ENCODE results near the gene SOX18. TPM values are rescaled to one million over a fixed set of nuclear protein-coding genes. Genes with fewer than 3 reads are reported as not detected.

The SOX18 gene
- total and polyA plus RNA-seq, 2 experiments from 2014 or later: 0.21 TPM; not detected in 1

DNA sequence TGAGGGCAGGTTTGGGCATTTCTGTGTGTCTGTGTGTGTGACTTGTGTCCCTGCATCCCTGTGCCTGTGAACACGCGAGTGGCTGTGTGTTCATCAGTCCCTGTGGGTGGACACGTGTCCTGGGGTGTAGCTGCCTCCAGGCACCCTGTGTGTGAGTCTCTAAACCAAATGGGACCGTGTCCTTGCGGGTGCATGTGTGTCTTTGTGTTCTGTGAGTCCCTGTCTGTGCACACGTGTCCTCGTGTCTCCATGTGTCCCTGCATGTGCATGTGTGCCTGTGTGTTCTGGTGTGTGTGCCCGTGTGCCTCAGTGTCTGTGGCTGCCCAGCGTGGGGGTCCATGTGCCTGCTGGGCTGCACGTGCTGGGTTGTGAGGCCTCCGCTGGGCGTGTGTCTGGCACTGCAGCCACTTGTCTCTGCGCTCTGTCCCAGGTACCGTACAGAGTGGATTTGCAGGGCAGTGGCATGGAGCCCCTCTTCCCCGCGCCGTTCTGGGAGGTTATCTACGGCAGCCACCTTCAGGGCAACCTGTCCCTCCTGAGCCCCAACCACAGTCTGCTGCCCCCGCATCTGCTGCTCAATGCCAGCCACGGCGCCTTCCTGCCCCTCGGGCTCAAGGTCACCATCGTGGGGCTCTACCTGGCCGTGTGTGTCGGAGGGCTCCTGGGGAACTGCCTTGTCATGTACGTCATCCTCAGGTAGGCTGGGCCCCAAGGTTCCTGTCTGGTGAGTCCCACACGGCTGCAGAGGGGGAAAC lies 43.0 kb upstream of the SOX18 start (continued):
- no peak for TF ChIP-seq REST (IDR thresholded peaks at IDR 0.05; ENCODE audit: unreplicated experiment)

- peaks cover 12% of the 10 kb centered on the region for H3K27me3 Mint-ChIP-seq (ENCODE audit: insufficient read depth, low read depth, poor library complexity)
Measured at GRCh38 chr20:64091770-64092169, 42.3 kb upstream of the SOX18 start.

More at GRCh38 chr20:64091770-64092169, 42.3 kb upstream of the SOX18 start:
- peaks cover 1% of the 10 kb centered on the region; the same call in 2 of the 3 replicates for H3K36me3 Mint-ChIP-seq (ENCODE audit: low read depth)
- H3K4me3 Mint-ChIP-seq: no peak overlapping the region; the same call in 2 of the 3 replicates
- H3K27ac Mint-ChIP-seq: no peak overlapping the region
- Histone ChIP-seq H3K4me2 (no peak overlapping the region), H3F3A (replicated peaks; ENCODE audit: low read depth) (no peaks in the 10 kb centered on the region), H3K9me2 (ENCODE audit: insufficient read depth) (no peaks in the 10 kb centered on the region), H3K4me3 (no peak overlapping the region), H4K20me1 (replicated peaks; ENCODE audit: insufficient read depth) (no peaks in the 10 kb centered on the region), H3K27me3 (ENCODE audit: insufficient read depth) (no peaks in the 10 kb centered on the region), H3K4me1 (ENCODE audit: insufficient read depth) (no peaks in the 10 kb centered on the region), H3K36me3 (ENCODE audit: insufficient read depth) (no peaks in the 10 kb centered on the region), H3K79me2 (replicated peaks; ENCODE audit: insufficient read depth) (no peaks in the 10 kb centered on the region), H2AFZ (peak overlapping the region; percentile 74), H3K27ac (ENCODE audit: low read depth) (no peak overlapping the region)
- DNase-seq (ENCODE audit: low spot score): peak; percentile 60
- peaks cover 7% of the 10 kb centered on the region for H3K4me1 Mint-ChIP-seq
- no peak for TF ChIP-seq ZNF114 (CRISPR knock-in tag; IDR thresholded peaks at IDR 0.05)
- TF ChIP-seq, protein P1, sequence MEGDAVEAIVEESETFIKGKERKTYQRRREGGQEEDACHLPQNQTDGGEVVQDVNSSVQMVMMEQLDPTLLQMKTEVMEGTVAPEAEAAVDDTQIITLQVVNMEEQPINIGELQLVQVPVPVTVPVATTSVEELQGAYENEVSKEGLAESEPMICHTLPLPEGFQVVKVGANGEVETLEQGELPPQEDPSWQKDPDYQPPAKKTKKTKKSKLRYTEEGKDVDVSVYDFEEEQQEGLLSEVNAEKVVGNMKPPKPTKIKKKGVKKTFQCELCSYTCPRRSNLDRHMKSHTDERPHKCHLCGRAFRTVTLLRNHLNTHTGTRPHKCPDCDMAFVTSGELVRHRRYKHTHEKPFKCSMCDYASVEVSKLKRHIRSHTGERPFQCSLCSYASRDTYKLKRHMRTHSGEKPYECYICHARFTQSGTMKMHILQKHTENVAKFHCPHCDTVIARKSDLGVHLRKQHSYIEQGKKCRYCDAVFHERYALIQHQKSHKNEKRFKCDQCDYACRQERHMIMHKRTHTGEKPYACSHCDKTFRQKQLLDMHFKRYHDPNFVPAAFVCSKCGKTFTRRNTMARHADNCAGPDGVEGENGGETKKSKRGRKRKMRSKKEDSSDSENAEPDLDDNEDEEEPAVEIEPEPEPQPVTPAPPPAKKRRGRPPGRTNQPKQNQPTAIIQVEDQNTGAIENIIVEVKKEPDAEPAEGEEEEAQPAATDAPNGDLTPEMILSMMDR (conservative IDR thresholded peaks at IDR 0.05; ENCODE audit: low read depth in 2 of 2): no peak
- TF ChIP-seq EZH2 (IDR thresholded peaks at IDR 0.05; ENCODE audit: low read depth, unreplicated experiment): no peak
- no peak for TF ChIP-seq EZH2phosphoT487 (IDR thresholded peaks at IDR 0.05; ENCODE audit: unreplicated experiment)
- TF ChIP-seq, protein P2, sequence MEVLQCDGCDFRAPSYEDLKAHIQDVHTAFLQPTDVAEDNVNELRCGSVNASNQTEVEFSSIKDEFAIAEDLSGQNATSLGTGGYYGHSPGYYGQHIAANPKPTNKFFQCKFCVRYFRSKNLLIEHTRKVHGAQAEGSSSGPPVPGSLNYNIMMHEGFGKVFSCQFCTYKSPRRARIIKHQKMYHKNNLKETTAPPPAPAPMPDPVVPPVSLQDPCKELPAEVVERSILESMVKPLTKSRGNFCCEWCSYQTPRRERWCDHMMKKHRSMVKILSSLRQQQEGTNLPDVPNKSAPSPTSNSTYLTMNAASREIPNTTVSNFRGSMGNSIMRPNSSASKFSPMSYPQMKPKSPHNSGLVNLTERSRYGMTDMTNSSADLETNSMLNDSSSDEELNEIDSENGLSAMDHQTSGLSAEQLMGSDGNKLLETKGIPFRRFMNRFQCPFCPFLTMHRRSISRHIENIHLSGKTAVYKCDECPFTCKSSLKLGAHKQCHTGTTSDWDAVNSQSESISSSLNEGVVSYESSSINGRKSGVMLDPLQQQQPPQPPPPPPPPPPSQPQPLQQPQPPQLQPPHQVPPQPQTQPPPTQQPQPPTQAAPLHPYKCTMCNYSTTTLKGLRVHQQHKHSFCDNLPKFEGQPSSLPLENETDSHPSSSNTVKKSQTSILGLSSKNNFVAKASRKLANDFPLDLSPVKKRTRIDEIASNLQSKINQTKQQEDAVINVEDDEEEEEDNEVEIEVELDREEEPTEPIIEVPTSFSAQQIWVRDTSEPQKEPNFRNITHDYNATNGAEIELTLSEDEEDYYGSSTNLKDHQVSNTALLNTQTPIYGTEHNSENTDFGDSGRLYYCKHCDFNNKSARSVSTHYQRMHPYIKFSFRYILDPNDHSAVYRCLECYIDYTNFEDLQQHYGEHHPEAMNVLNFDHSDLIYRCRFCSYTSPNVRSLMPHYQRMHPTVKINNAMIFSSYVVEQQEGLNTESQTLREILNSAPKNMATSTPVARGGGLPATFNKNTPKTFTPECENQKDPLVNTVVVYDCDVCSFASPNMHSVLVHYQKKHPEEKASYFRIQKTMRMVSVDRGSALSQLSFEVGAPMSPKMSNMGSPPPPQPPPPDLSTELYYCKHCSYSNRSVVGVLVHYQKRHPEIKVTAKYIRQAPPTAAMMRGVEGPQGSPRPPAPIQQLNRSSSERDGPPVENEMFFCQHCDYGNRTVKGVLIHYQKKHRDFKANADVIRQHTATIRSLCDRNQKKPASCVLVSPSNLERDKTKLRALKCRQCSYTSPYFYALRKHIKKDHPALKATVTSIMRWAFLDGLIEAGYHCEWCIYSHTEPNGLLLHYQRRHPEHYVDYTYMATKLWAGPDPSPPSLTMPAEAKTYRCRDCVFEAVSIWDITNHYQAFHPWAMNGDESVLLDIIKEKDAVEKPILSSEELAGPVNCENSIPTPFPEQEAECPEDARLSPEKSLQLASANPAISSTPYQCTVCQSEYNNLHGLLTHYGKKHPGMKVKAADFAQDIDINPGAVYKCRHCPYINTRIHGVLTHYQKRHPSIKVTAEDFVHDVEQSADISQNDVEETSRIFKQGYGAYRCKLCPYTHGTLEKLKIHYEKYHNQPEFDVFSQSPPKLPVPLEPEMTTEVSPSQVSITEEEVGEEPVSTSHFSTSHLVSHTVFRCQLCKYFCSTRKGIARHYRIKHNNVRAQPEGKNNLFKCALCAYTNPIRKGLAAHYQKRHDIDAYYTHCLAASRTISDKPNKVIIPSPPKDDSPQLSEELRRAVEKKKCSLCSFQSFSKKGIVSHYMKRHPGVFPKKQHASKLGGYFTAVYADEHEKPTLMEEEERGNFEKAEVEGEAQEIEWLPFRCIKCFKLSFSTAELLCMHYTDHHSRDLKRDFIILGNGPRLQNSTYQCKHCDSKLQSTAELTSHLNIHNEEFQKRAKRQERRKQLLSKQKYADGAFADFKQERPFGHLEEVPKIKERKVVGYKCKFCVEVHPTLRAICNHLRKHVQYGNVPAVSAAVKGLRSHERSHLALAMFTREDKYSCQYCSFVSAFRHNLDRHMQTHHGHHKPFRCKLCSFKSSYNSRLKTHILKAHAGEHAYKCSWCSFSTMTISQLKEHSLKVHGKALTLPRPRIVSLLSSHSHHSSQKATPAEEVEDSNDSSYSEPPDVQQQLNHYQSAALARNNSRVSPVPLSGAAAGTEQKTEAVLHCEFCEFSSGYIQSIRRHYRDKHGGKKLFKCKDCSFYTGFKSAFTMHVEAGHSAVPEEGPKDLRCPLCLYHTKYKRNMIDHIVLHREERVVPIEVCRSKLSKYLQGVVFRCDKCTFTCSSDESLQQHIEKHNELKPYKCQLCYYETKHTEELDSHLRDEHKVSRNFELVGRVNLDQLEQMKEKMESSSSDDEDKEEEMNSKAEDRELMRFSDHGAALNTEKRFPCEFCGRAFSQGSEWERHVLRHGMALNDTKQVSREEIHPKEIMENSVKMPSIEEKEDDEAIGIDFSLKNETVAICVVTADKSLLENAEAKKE (CRISPR knock-in tag; IDR thresholded peaks at IDR 0.05): no peak
- TF ChIP-seq ZNF331 (CRISPR knock-in tag; IDR thresholded peaks at IDR 0.05; ENCODE audit: low read depth): no peak
- no peak for TF ChIP-seq NANOG (IDR thresholded peaks at IDR 0.05; ENCODE audit: borderline replicate concordance)
- no peak for TF ChIP-seq STAT1 (IDR thresholded peaks at IDR 0.05; ENCODE audit: unreplicated experiment)
- H3K9me3 Mint-ChIP-seq: peaks cover 1% of the 10 kb centered on the region
- peak; percentile 79 for ATAC-seq

Data from GM23338 (cell line).